Fibroblast of skin of left quadriceps (primary cell): ENCODE measurements around the gene EMC7.
"Not testable (repeated sequence)": the region's sequence is repeated elsewhere in the genome, so short reads cannot be mapped to it uniquely, and the experiment has no call there.

Experiments used
- DNase-seq, 2 experiments: peaks; one replicate each; pipeline ENCODE4 v3.0.0-alpha.2; 2013; ENCODE audit warnings: low read depth in 2 of 2

EMC7 gene

GRCh38 chr15:34085746-34086145, 15.9 kb downstream of the EMC7 start:
- DNase-seq, result no peak

- no peak for DNase-seq
These were observed 17.6 kb downstream of the EMC7 start for GRCh38 chr15:34084086-34084485.

GRCh38 chr15:34079904-34080303, 21.8 kb downstream of the EMC7 start:
- DNase-seq, result no peak

- DNase-seq, result no peak
These were observed 22.8 kb downstream of the EMC7 start for GRCh38 chr15:34078900-34079299.

GRCh38 chr15:34076785-34077184, 24.9 kb downstream of the EMC7 start:
- no peak for DNase-seq

GRCh38 chr15:34070003-34070402, 31.7 kb downstream of the EMC7 start:
- DNase-seq, result no peak

- DNase-seq, result no peak
These were observed 35.7 kb downstream of the EMC7 start for GRCh38 chr15:34065941-34066340.

GRCh38 chr15:34065261-34065660, 36.4 kb downstream of the EMC7 start:
- DNase-seq, result no peak

- no peak for DNase-seq
These were observed 37.2 kb downstream of the EMC7 start for GRCh38 chr15:34064438-34064837.

- DNase-seq, result no peak
These were observed 41.7 kb downstream of the EMC7 start for GRCh38 chr15:34059946-34060345.

GRCh38 chr15:34059476-34059875, 42.2 kb downstream of the EMC7 start:
- no peak for DNase-seq

- no peak for DNase-seq
These were observed 44.8 kb downstream of the EMC7 start for GRCh38 chr15:34056911-34057310.

- DNase-seq, result peak; percentile 79 to 80
These were observed 45.6 kb downstream of the EMC7 start for GRCh38 chr15:34055868-34056595.

- DNase-seq, result no peak
These were observed 47.5 kb downstream of the EMC7 start for GRCh38 chr15:34054081-34054707.

- DNase-seq, result not testable (repeated sequence)
These were observed 51.3 kb downstream of the EMC7 start for GRCh38 chr15:34050385-34050784.

- DNase-seq, result peak in 1 of 2 experiments; percentile 40
These were observed 52.5 kb downstream of the EMC7 start for GRCh38 chr15:34049112-34049511.

- no peak for DNase-seq
These were observed 53.5 kb downstream of the EMC7 start for GRCh38 chr15:34047893-34048775.

- no peak for DNase-seq
These were observed 55.1 kb downstream of the EMC7 start for GRCh38 chr15:34046471-34047145.

GRCh38 chr15:34043813-34044212, 57.8 kb downstream of the EMC7 start:
- no peak for DNase-seq

GRCh38 chr15:34043391-34043790, 58.3 kb downstream of the EMC7 start:
- no peak for DNase-seq

- no peak for DNase-seq
These were observed 61.9 kb downstream of the EMC7 start for GRCh38 chr15:34039790-34040113.
